Esophagus muscularis mucosa (tissue), 4 donors: ENCODE results near the gene SRR.

Experiments used
- CTCF ChIP-seq, 3 experiments: fragments of 200-600 bp in 2 of 3; fragments of 450-650 bp in 1 of 3; sonication (generic) in 2 of 3; IDR thresholded peaks; one replicate each; pipeline ENCODE4 v1.5.1; 2017 to 2019; ENCODE audit warnings: antibody characterized with exemption in 3 of 3, mild to moderate bottlenecking in 2 of 3, moderate library complexity in 1 of 3
- EP300 ChIP-seq: sonication (generic); formaldehyde crosslinking; IDR thresholded peaks from one replicate; pipeline ENCODE4 v1.6.1; 2017; ENCODE audit warnings: antibody characterized with exemption
- POLR2A ChIP-seq: fragments of 450-650 bp; IDR thresholded peaks from one replicate; pipeline ENCODE4 v1.6.1; 2017; ENCODE audit warnings: antibody characterized with exemption, moderate library complexity, mild to moderate bottlenecking, low read depth
- POLR2AphosphoS5 ChIP-seq, 2 donors: sonication (generic); formaldehyde crosslinking; IDR thresholded peaks; one replicate each; pipeline ENCODE4 v1.6.1; 2017; ENCODE audit warnings: antibody characterized with exemption in 2 of 2

GRCh38 chr17:2362881-2363280 is 59.1 kb downstream of the SRR start:
- TF ChIP-seq POLR2A, result no peak
- no peak for TF ChIP-seq CTCF (IDR thresholded peaks at IDR 0.05)
- TF ChIP-seq POLR2AphosphoS5 (IDR thresholded peaks at IDR 0.05), result no peak
- TF ChIP-seq EP300, result no peak
